ENCODE data around the gene ODAD4.

Gene ODAD4

GRCh38 chr17:41996855-41997164 lies 66.4 kb downstream of the ODAD4 start:
- DNase-seq (ENCODE audit: extremely low read depth, low read depth) = no peak
- no peak for TF ChIP-seq CTCF (IDR thresholded peaks at IDR 0.05; ENCODE audit: low read depth, low read length)

- no peak for DNase-seq (ENCODE audit: extremely low read depth, low read depth)
- no peak for TF ChIP-seq CTCF (IDR thresholded peaks at IDR 0.05; ENCODE audit: low read depth, low read length)
These were observed 68.1 kb downstream of the ODAD4 start for GRCh38 chr17:41998497-41998896.

GRCh38 chr17:42000413-42001133 lies 70.2 kb downstream of the ODAD4 start:
- TF ChIP-seq CTCF (IDR thresholded peaks at IDR 0.05; ENCODE audit: low read depth, low read length) = no peak
- no peak for DNase-seq (ENCODE audit: extremely low read depth, low read depth)

GRCh38 chr17:42001729-42002128 lies 71.3 kb downstream of the ODAD4 start:
- TF ChIP-seq CTCF (IDR thresholded peaks at IDR 0.05; ENCODE audit: low read depth, low read length) = no peak
- DNase-seq (ENCODE audit: extremely low read depth, low read depth) = no peak

GRCh38 chr17:42002175-42002791 lies 71.9 kb downstream of the ODAD4 start:
- DNase-seq (ENCODE audit: extremely low read depth, low read depth) = no peak
- no peak for TF ChIP-seq CTCF (IDR thresholded peaks at IDR 0.05; ENCODE audit: low read depth, low read length)

- DNase-seq (ENCODE audit: extremely low read depth, low read depth) = no peak
- TF ChIP-seq CTCF (IDR thresholded peaks at IDR 0.05; ENCODE audit: low read depth, low read length) = no peak
These were observed 72.4 kb downstream of the ODAD4 start for GRCh38 chr17:42002792-42003301.

GRCh38 chr17:42005166-42005565 lies 74.7 kb downstream of the ODAD4 start:
- no peak for DNase-seq (ENCODE audit: extremely low read depth, low read depth)
- TF ChIP-seq CTCF (IDR thresholded peaks at IDR 0.05; ENCODE audit: low read depth, low read length) = no peak
